ENCODE data around the gene TEX14.

DNA sequence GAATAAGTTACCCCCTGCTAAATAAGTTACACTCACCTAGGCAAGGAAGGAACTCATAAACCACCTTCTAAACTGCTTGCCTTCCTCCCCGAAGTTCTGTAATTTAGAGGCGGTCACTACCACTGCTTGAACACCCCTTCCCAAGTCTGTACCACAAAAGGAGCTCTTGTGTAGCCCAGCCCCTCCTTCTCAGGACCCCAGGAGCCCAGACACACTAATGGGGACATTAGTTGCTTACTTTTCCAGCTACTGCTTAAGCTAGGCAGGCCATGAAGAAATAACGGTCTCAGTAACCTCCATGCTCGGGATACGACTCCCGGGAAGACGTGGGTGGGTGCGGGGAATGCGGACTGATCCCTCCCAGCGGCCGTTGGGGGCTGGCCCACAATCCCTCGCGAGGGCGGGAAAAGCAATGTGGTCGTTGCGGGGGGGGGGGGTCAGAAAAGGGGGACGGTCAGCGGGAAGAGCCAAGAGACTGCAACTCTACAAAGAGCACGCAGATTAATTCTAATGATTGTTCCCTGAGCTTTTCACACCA lies at the start of gene TEX14:
- TF ChIP-seq EZH2 (IDR thresholded peaks at IDR 0.05; ENCODE audit: low read depth) (no peak), CTCF (conservative IDR thresholded peaks at IDR 0.05) (no peak)

All from PC-9 (cell line).